Osteocyte (in vitro differentiated cells): ENCODE data around the gene ASCC2. TPM values are rescaled to one million over a fixed set of nuclear protein-coding genes. Genes with fewer than 3 reads are reported as not detected.

Experiments
- DNase-seq: peaks from one replicate; pipeline ENCODE4 v3.0.0; 2021; ENCODE audit warnings: mixed read lengths; ENCODE audit not compliant: unreplicated experiment; ENCODE audit errors: extremely low spot score
- H3K27ac Mint-ChIP-seq: one replicate; pipeline ENCODE4 v1.8.0; 2021; ENCODE audit warnings: mild to moderate bottlenecking, mixed read lengths; ENCODE audit not compliant: unreplicated experiment
- H3K27me3 Mint-ChIP-seq: one replicate; pipeline ENCODE4 v1.8.0; 2021; ENCODE audit warnings: mixed read lengths; ENCODE audit not compliant: unreplicated experiment
- H3K36me3 Mint-ChIP-seq: one replicate; pipeline ENCODE4 v1.8.0; 2021; ENCODE audit warnings: mixed read lengths; ENCODE audit not compliant: unreplicated experiment
- H3K4me1 Mint-ChIP-seq: one replicate; pipeline ENCODE4 v1.8.0; 2021; ENCODE audit warnings: mixed read lengths; ENCODE audit not compliant: unreplicated experiment
- H3K4me3 Mint-ChIP-seq: one replicate; pipeline ENCODE4 v1.8.0; 2021; ENCODE audit warnings: mild to moderate bottlenecking, moderate library complexity, mixed read lengths; ENCODE audit not compliant: unreplicated experiment
- H3K9me3 Mint-ChIP-seq: one replicate; pipeline ENCODE4 v1.8.0; 2021; ENCODE audit warnings: mixed read lengths; ENCODE audit not compliant: unreplicated experiment
- CTCF ChIP-seq: fragments of 200-600 bp; sonication (generic); IDR thresholded peaks from 2 replicates; pipeline ENCODE4 v1.5.0; 2021; ENCODE audit warnings: antibody characterized with exemption, mild to moderate bottlenecking, moderate library complexity
- total RNA-seq: library from RNA; stranded (reverse); gene quantifications from 2 replicates; pipeline ENCODE4 v1.2.1, GENCODE V29; 2021

Gene ASCC2
- total RNA-seq, 1 donor from 2014 or later: 49.4 TPM

- no peaks in the 10 kb centered on the region for H3K9me3 Mint-ChIP-seq
- no peaks in the 10 kb centered on the region for H3K27me3 Mint-ChIP-seq
- H3K36me3 Mint-ChIP-seq: peaks cover 30% of the 10 kb centered on the region
- no peak overlapping the region for H3K27ac Mint-ChIP-seq
- peaks cover 2% of the 10 kb centered on the region for H3K4me1 Mint-ChIP-seq
- no peak overlapping the region for H3K4me3 Mint-ChIP-seq
- no peak for DNase-seq
- TF ChIP-seq CTCF: no peak
Measured at GRCh38 chr22:29787371-29787980, 50.6 kb downstream of the ASCC2 start.

- no peak for TF ChIP-seq CTCF
- Mint-ChIP-seq H3K4me3 (no peak overlapping the region), H3K9me3 (no peaks in the 10 kb centered on the region), H3K36me3 (peaks cover 25% of the 10 kb centered on the region), H3K27me3 (no peaks in the 10 kb centered on the region), H3K4me1 (peaks cover 11% of the 10 kb centered on the region), H3K27ac (no peak overlapping the region)
- no peak for DNase-seq
Measured at GRCh38 chr22:29786031-29786430, 52.0 kb downstream of the ASCC2 start.

GRCh38 chr22:29784451-29785361, 53.4 kb downstream of the ASCC2 start:
- no peaks in the 10 kb centered on the region for H3K27me3 Mint-ChIP-seq
- H3K36me3 Mint-ChIP-seq: peaks cover 19% of the 10 kb centered on the region
- peaks cover 18% of the 10 kb centered on the region for H3K4me1 Mint-ChIP-seq
- H3K4me3 Mint-ChIP-seq: no peak overlapping the region
- no peaks in the 10 kb centered on the region for H3K9me3 Mint-ChIP-seq
- H3K27ac Mint-ChIP-seq: no peak overlapping the region
- DNase-seq: no peak
- no peak for TF ChIP-seq CTCF

- TF ChIP-seq CTCF: no peak
- H3K27ac Mint-ChIP-seq: no peak overlapping the region
- H3K4me1 Mint-ChIP-seq: peaks cover 28% of the 10 kb centered on the region
- H3K27me3 Mint-ChIP-seq: no peaks in the 10 kb centered on the region
- no peaks in the 10 kb centered on the region for H3K9me3 Mint-ChIP-seq
- no peak for DNase-seq
- H3K36me3 Mint-ChIP-seq: peaks cover 4% of the 10 kb centered on the region
- H3K4me3 Mint-ChIP-seq: no peak overlapping the region
Measured at GRCh38 chr22:29782061-29782845, 55.8 kb downstream of the ASCC2 start.
